HT-29 (cell line): Measurements from ENCODE around the gene GAS6. TPM values are rescaled to one million over a fixed set of nuclear protein-coding genes. Genes with fewer than 3 reads are reported as not detected.
"Not testable (repeated sequence)": the region's sequence is repeated elsewhere in the genome, so short reads cannot be mapped to it uniquely, and the experiment has no call there.

ENCODE experiments used
- DNase-seq: peaks from one replicate; pipeline ENCODE4 v3.0.0-alpha.2; 2015; ENCODE audit warnings: low spot score
- total RNA-seq: library from RNA; depleted of rRNA; stranded (reverse); fragments of >200 nt; shearing (Covaris generic); gene quantifications from 2 replicates; pipeline ENCODE4 v1.2.3, GENCODE V29; 2014; rRNA removed

GAS6 gene
- total RNA-seq, result 1.3 and 1.4 TPM in 2 replicates

DNA sequence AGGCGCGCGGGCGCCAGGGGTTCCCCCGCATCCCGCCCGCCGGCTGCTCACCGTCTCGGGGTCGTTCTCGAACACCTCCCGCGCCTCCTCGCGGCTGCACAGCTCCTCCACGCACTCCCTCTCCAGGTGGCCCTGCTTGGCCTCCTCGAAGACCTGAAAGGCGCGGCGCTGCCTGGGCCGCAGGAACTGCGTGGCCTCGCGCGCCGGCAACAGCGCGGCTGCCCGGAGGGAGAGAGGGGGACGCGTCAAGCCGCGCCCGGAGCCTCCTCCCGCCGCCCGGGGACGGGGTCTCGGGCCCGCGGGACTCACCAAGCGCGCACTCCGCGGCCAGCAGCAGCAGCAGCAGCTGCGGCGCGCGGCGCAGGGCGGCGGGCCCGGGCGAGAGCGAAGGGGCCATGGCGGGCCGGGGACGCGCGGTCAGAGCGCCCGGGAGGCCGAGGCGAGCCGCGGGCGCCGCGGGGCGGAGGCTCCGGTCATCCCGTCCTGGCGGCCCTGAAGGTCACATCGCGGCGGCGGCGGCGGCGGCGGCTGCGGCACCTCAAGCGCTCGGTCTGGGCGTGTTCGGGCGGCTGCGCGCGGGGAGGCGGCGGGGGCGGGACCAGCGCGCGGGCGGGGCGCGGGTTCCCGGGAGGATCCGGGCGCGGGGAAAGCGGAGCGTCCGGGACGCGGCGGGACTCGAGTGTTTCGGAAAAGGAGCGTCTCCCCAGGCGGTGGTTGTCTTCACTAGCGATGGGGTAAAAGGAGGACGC is at the start of gene GAS6:
Gene GAS6 (minus strand): TSS at position 553 of the 749 bp plus-strand sequence. CDS start 156 bp downstream, at position 397.
- no peak for DNase-seq

GRCh38 chr13:113913408-113913807 is 49.5 kb upstream of the GAS6 start:
- DNase-seq, result not testable (repeated sequence)

DNA sequence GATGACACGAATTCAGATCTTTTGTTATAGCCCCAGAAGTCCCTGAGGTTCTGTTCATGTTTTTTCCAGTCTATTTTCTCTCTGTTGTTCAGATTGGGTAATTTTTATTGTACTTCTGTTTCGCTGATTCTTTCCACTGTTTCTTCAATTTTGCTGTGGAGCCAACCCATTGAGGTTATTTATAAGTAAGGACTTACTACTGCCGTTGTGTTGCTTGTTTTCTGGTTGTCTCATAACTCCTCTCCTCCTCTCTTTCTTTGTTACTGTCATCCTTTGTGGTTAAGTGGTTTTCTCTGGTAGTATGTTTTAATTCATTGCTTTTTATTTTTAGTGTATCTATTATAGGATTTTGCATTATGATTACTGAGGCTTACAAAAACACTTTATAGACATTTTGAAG is 48.7 kb upstream of the GAS6 start:
- no peak for DNase-seq

GRCh38 chr13:113907635-113908617 is 44.0 kb upstream of the GAS6 start:
- no peak for DNase-seq

GRCh38 chr13:113906571-113906970 is 42.7 kb upstream of the GAS6 start:
- no peak for DNase-seq

DNA sequence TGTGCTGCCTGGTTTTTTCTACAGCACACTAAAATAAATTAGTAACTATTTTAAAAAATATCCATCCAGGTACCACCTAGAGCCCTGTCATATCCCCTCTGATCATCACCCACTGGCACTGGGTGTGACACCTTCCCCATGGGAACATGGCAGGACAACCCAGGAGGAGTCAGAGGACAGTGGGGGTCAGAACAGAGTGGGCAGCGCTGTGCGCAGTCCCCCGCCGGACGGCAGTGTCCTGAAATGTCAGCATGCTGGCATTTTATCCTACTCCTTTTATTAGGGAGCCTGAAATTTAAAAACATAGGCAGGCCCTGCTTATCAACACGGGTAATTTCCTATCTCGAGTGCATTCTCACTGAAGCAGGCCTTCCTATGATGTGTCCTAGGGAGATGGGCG is 42.1 kb upstream of the GAS6 start:
- DNase-seq, result no peak

- no peak for DNase-seq
Observed at GRCh38 chr13:113905018-113905417, 41.1 kb upstream of the GAS6 start.

GRCh38 chr13:113904411-113904810 is 40.5 kb upstream of the GAS6 start:
- DNase-seq, result peak; percentile 66

- DNase-seq, result no peak
Observed at GRCh38 chr13:113903912-113904311, 40.0 kb upstream of the GAS6 start.

DNA sequence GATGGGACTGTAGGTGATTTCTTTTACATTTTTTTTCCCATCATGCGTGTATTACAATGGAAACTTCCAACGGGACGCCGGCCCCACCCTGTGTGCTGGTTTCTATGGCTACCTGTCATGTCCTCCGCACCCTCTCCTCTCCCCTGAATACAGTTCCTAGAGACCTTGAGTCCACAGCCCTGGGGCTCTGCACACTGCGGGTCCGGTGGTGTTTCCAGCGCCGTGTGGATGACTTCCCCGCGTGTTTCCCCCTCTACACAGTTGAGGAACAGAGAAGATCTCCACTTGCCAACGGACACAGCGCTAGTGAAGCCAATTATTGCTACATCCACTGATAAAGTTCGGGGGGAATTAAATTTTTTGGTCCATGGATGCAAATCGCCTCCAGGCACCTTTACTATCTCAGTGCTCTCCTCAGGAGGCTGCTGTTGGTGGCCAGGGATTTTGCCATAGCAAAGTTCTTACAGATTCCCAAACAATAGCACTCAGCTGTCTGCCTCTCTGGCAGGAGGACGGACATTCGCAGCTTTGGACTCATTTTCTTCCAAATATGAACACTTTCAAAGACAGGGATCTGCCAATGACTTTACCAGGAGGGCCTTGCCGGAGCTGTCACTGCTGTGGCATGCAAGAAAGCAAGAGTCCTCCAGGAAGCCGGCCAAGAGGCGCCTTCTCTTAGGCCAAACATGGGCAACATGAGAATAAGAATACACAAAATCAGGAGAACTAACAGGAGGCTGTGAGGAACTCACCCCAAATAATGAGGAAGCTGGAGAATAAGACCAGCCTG is 39.3 kb upstream of the GAS6 start:
- DNase-seq, result no peak

GRCh38 chr13:113902481-113902880 is 38.6 kb upstream of the GAS6 start:
- DNase-seq, result no peak

DNA sequence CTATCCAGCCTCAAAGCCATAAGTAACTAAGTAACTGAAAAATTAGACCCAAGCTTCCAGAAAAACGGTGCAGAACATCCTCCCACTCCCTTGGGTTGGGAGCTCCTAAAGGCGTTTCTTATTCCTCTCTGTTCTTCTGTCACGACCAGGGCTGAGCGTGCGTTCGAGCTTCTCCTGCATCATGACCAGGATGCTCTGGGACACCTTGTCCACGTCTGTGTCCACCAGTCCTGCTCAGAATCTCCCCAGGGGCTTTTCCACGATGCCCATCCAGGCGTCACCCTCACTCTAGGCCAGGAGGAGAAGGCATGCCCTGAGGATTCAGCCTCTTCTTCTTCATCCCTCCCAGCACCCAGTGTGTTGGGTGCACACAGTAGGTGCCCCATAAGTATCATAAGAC is 37.8 kb upstream of the GAS6 start:
- DNase-seq, result no peak

DNA sequence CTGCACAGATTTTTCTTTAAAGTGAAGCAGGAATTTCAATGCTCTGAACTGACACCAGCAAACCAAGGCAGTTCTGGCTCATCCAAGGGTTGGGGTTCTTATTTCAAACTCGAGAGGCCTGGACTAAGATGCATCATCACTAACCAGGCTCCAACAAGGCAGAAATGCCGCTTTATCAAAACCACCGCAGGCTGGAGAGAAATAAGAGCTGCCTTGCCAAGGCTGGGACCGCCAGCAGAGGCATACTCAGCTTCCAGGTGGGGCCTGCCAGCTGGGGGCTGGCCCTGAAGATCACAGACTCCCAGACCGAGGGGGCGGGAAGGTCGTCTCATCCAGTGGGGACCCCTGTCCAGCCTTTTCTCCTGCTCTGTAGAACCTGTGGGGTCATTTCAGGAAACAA is 37.4 kb upstream of the GAS6 start:
- no peak for DNase-seq

GRCh38 chr13:113900646-113901045 is 36.8 kb upstream of the GAS6 start:
- no peak for DNase-seq

- no peak for DNase-seq
Observed at GRCh38 chr13:113898391-113898790, 34.5 kb upstream of the GAS6 start.

DNA sequence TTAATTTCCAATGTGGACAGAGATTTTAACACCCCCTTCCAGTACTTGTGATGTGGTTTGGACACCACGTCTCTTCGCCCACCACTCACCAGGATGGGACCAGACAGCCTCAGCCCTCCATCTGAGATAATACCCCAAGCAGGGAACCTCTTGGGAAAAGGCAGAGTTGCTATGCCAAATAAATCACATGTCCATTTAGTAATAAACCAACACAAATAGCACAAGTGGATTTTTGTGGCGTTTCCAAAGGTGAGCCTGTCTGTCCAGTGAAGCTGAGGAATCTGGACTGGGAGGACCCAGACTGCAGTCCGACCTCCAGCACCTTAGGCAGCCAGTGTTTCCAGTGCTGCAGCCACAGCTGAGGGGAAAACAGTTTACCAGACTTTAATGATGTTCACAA is 34.1 kb upstream of the GAS6 start:
- no peak for DNase-seq

- DNase-seq, result peak; percentile 41
Observed at GRCh38 chr13:113897161-113897560, 33.3 kb upstream of the GAS6 start.

- DNase-seq, result no peak
Observed at GRCh38 chr13:113895436-113895835, 31.6 kb upstream of the GAS6 start.

GRCh38 chr13:113890774-113891480 is 27.1 kb upstream of the GAS6 start:
- DNase-seq, result no peak

DNA sequence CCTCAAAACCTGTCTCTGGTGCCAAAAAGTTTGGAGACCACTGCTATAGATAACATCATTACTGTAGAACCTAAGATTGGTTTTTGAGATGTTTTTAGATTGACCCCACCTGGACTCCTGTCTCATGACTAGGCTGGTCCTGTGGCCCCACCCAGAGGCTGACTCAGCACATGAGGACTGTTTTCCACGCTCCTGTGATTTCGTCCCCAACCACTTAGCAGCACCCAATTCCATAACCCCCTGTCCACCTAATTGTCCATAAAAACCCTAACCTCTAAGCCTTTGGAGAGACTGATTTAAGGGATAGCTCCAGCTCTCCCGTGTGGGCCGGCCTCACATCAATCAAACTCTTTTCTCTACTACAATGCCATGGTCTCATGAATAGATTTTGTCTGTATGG is 25.6 kb upstream of the GAS6 start:
- no peak for DNase-seq

- DNase-seq, result no peak
Observed at GRCh38 chr13:113888701-113889330, 24.9 kb upstream of the GAS6 start.
